ENCODE results near the gene KRTAP16-1.

Gene KRTAP16-1

GRCh38 chr17:41343029-41343428, 33.9 kb upstream of the KRTAP16-1 start:
- peaks cover 3% of the 10 kb centered on the region for H3K9me3 ChIP-seq (ENCODE audit: insufficient read depth, low read depth, low read length)
- H3K4ac ChIP-seq (ENCODE audit: low read depth, low read length): no peak overlapping the region
- no peak overlapping the region for H4K12ac ChIP-seq (ENCODE audit: low read depth, low read length)
- no peak overlapping the region for H4K91ac ChIP-seq (ENCODE audit: low read depth, low read length)
- no peak overlapping the region for H2AK5ac ChIP-seq (ENCODE audit: low read length)
- no peaks in the 10 kb centered on the region for H3K36me3 ChIP-seq (ENCODE audit: control insufficient read depth in 1 of 2, insufficient read depth in 2 of 2, low read length in 2 of 2)
- no peak overlapping the region for H3K14ac ChIP-seq (ENCODE audit: low read length)
- no peaks in the 10 kb centered on the region for H3K27me3 ChIP-seq (ENCODE audit: insufficient read depth, low read length)
- no CpG with 5 or more reads among the region's 3 CpGs for WGBS (ENCODE audit: extremely low coverage, insufficient coverage, insufficient read length)
- no peak overlapping the region for H2BK120ac ChIP-seq (ENCODE audit: insufficient read depth, low read length, poor library complexity)
- H3K27ac ChIP-seq (ENCODE audit: low read depth, low read length): no peak overlapping the region
- no peak for DNase-seq
- H4K8ac ChIP-seq (ENCODE audit: low read depth, low read length): no peak overlapping the region
- H3K79me2 ChIP-seq (ENCODE audit: control insufficient read depth, insufficient read depth, low read length, poor library complexity): peaks cover 2% of the 10 kb centered on the region
- peaks cover 1% of the 10 kb centered on the region for H3K79me1 ChIP-seq (ENCODE audit: low read length)
- no peak overlapping the region for H3K4me2 ChIP-seq (ENCODE audit: low read length)
- H2BK12ac ChIP-seq (ENCODE audit: low read length): no peak overlapping the region
- no peak overlapping the region for H3K18ac ChIP-seq (ENCODE audit: low read length)
- H2AFZ ChIP-seq (ENCODE audit: insufficient read depth, low read length, poor library complexity): no peak overlapping the region
- H3K9ac ChIP-seq (ENCODE audit: low read length): no peak overlapping the region
- no peak overlapping the region for H2BK5ac ChIP-seq (ENCODE audit: low read depth, low read length, poor library complexity)
- no peak overlapping the region for H3K4me3 ChIP-seq (ENCODE audit: low read depth, low read length)
- no peak overlapping the region for H3K23ac ChIP-seq (ENCODE audit: low read length)
- peaks cover 3 to 5% of the 10 kb centered on the region in 2 experiments for H3K4me1 ChIP-seq (ENCODE audit: control insufficient read depth in 1 of 2, insufficient read depth in 2 of 2, low read length in 2 of 2)

GRCh38 chr17:41340934-41341861, 32.1 kb upstream of the KRTAP16-1 start:
- Histone ChIP-seq H2BK12ac (ENCODE audit: low read length) (no peak overlapping the region), H3K9ac (ENCODE audit: low read length) (no peak overlapping the region), H3K18ac (ENCODE audit: low read length) (no peak overlapping the region), H3K36me3 (ENCODE audit: control insufficient read depth in 1 of 2, insufficient read depth in 2 of 2, low read length in 2 of 2) (no peaks in the 10 kb centered on the region), H3K79me1 (ENCODE audit: low read length) (peaks cover 1% of the 10 kb centered on the region), H3K14ac (ENCODE audit: low read length) (no peak overlapping the region), H4K91ac (ENCODE audit: low read depth, low read length) (no peak overlapping the region), H3K9me3 (ENCODE audit: insufficient read depth, low read depth, low read length) (peaks cover 3% of the 10 kb centered on the region), H3K23ac (ENCODE audit: low read length) (no peak overlapping the region), H3K79me2 (ENCODE audit: control insufficient read depth, insufficient read depth, low read length, poor library complexity) (peaks cover 2% of the 10 kb centered on the region), H3K4me3 (ENCODE audit: low read depth, low read length) (no peak overlapping the region), H4K8ac (ENCODE audit: low read depth, low read length) (no peak overlapping the region), H2AFZ (ENCODE audit: insufficient read depth, low read length, poor library complexity) (no peak overlapping the region), H3K4me1 (ENCODE audit: control insufficient read depth in 1 of 2, insufficient read depth in 2 of 2, low read length in 2 of 2) (peaks cover 3 to 5% of the 10 kb centered on the region in 2 experiments), H3K27ac (ENCODE audit: low read depth, low read length) (no peak overlapping the region), H2BK120ac (ENCODE audit: insufficient read depth, low read length, poor library complexity) (no peak overlapping the region), H3K4me2 (ENCODE audit: low read length) (no peak overlapping the region), H3K27me3 (ENCODE audit: insufficient read depth, low read length) (no peaks in the 10 kb centered on the region), H4K12ac (ENCODE audit: low read depth, low read length) (no peak overlapping the region), H2AK5ac (ENCODE audit: low read length) (no peak overlapping the region), H3K4ac (ENCODE audit: low read depth, low read length) (no peak overlapping the region), H2BK5ac (ENCODE audit: low read depth, low read length, poor library complexity) (no peak overlapping the region)
- DNase-seq: peak in 1 of 2 donors; percentile 35
- no CpG with 5 or more reads among the region's 7 CpGs for WGBS (ENCODE audit: extremely low coverage, insufficient coverage, insufficient read length)

- H3K36me3 ChIP-seq (ENCODE audit: control insufficient read depth in 1 of 2, insufficient read depth in 2 of 2, low read length in 2 of 2): no peaks in the 10 kb centered on the region
- H3K79me2 ChIP-seq (ENCODE audit: control insufficient read depth, insufficient read depth, low read length, poor library complexity): peaks cover 2% of the 10 kb centered on the region
- H3K27me3 ChIP-seq (ENCODE audit: insufficient read depth, low read length): no peaks in the 10 kb centered on the region
- peak overlapping the region; percentile 25 for H2AK5ac ChIP-seq (ENCODE audit: low read length)
- no peak overlapping the region for H3K9ac ChIP-seq (ENCODE audit: low read length)
- no peak overlapping the region for H3K14ac ChIP-seq (ENCODE audit: low read length)
- H2AFZ ChIP-seq (ENCODE audit: insufficient read depth, low read length, poor library complexity): no peak overlapping the region
- H2BK120ac ChIP-seq (ENCODE audit: insufficient read depth, low read length, poor library complexity): peak overlapping the region; percentile 54
- H4K12ac ChIP-seq (ENCODE audit: low read depth, low read length): no peak overlapping the region
- WGBS (ENCODE audit: extremely low coverage, insufficient coverage, insufficient read length): no CpG with 5 or more reads among the region's 3 CpGs
- no peak overlapping the region for H2BK12ac ChIP-seq (ENCODE audit: low read length)
- H2BK5ac ChIP-seq (ENCODE audit: low read depth, low read length, poor library complexity): no peak overlapping the region
- H3K9me3 ChIP-seq (ENCODE audit: insufficient read depth, low read depth, low read length): peaks cover 3% of the 10 kb centered on the region
- H3K4me1 ChIP-seq (ENCODE audit: control insufficient read depth in 1 of 2, insufficient read depth in 2 of 2, low read length in 2 of 2): peaks cover 3 to 5% of the 10 kb centered on the region in 2 experiments
- H3K4me3 ChIP-seq (ENCODE audit: low read depth, low read length): no peak overlapping the region
- no peak overlapping the region for H4K8ac ChIP-seq (ENCODE audit: low read depth, low read length)
- H3K23ac ChIP-seq (ENCODE audit: low read length): no peak overlapping the region
- no peak overlapping the region for H3K4ac ChIP-seq (ENCODE audit: low read depth, low read length)
- peak in 1 of 2 donors; percentile 35 for DNase-seq
- no peak overlapping the region for H4K91ac ChIP-seq (ENCODE audit: low read depth, low read length)
- H3K18ac ChIP-seq (ENCODE audit: low read length): no peak overlapping the region
- H3K4me2 ChIP-seq (ENCODE audit: low read length): no peak overlapping the region
- peaks cover 1% of the 10 kb centered on the region for H3K79me1 ChIP-seq (ENCODE audit: low read length)
- H3K27ac ChIP-seq (ENCODE audit: low read depth, low read length): no peak overlapping the region
Observed at GRCh38 chr17:41340494-41340893, 31.4 kb upstream of the KRTAP16-1 start.

DNA sequence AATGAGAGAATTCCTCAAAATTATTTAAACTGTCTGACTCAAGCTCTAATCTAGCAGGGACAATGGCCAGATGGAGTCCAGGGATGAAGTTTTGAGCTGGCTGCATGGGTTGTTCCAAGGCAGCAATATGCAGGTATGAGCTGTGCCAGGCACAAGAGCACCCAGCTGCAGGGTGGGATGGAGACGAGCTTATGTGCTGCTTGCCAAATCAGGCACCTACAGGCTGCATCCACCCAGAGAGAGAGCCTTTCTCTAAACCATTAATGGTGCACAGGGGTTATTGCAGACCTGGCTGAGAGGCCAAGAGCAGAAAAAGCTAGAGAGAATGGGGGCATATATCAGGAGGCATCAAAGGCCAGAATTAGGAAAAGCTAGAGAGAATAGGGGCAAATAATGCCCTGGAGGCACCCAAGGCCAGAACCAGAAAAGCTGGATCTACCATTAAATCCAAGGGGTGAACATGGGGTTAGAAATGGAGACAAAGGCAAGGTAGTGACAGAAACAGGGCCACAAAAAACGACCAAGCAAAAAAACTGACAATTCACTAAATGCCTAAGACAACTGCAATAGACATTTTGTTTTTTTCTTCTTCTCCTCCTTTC, 30.6 kb upstream of the KRTAP16-1 start:
- Histone ChIP-seq H3K4me2 (ENCODE audit: low read length) (no peak overlapping the region), H3K36me3 (ENCODE audit: control insufficient read depth in 1 of 2, insufficient read depth in 2 of 2, low read length in 2 of 2) (no peaks in the 10 kb centered on the region), H3K18ac (ENCODE audit: low read length) (no peak overlapping the region), H4K12ac (ENCODE audit: low read depth, low read length) (no peak overlapping the region), H3K79me2 (ENCODE audit: control insufficient read depth, insufficient read depth, low read length, poor library complexity) (peaks cover 2% of the 10 kb centered on the region), H3K27ac (ENCODE audit: low read depth, low read length) (no peak overlapping the region), H2BK120ac (ENCODE audit: insufficient read depth, low read length, poor library complexity) (no peak overlapping the region), H4K91ac (ENCODE audit: low read depth, low read length) (no peak overlapping the region), H3K9me3 (ENCODE audit: insufficient read depth, low read depth, low read length) (peaks cover 3% of the 10 kb centered on the region), H4K8ac (ENCODE audit: low read depth, low read length) (no peak overlapping the region), H3K4me1 (ENCODE audit: control insufficient read depth in 1 of 2, insufficient read depth in 2 of 2, low read length in 2 of 2) (peaks cover 3 to 5% of the 10 kb centered on the region in 2 experiments), H2BK12ac (ENCODE audit: low read length) (no peak overlapping the region), H2AK5ac (ENCODE audit: low read length) (no peak overlapping the region), H3K79me1 (ENCODE audit: low read length) (peaks cover 1% of the 10 kb centered on the region), H3K27me3 (ENCODE audit: insufficient read depth, low read length) (no peaks in the 10 kb centered on the region), H3K9ac (ENCODE audit: low read length) (no peak overlapping the region), H3K4me3 (ENCODE audit: low read depth, low read length) (no peak overlapping the region), H3K4ac (ENCODE audit: low read depth, low read length) (no peak overlapping the region), H2AFZ (ENCODE audit: insufficient read depth, low read length, poor library complexity) (no peak overlapping the region), H3K14ac (ENCODE audit: low read length) (no peak overlapping the region), H2BK5ac (ENCODE audit: low read depth, low read length, poor library complexity) (no peak overlapping the region), H3K23ac (ENCODE audit: low read length) (no peak overlapping the region)
- WGBS (ENCODE audit: extremely low coverage, insufficient coverage, insufficient read length): no CpG with 5 or more reads among the region's 2 CpGs
- peak; percentile 64 to 80 for DNase-seq
